Effector memory CD8-positive, alpha-beta T cell (primary cell): ENCODE measurements around the gene PPP2R3C.

Experiments used
- ATAC-seq: fragments of 150-1000 bp; cut with Tn5 transposase; replicated peaks from 2 replicates; pipeline ENCODE4 v1.10.0; 2021; ENCODE audit warnings: mild to moderate bottlenecking, moderate library complexity
- DNase-seq, 3 experiments: peaks; one replicate each; pipeline ENCODE4 v3.0.0; 2021
- H3K27ac Mint-ChIP-seq, 2 donors: one replicate each; pipeline ENCODE4 v1.8.0; 2022; ENCODE audit warnings: mild to moderate bottlenecking in 2 of 2, mixed read lengths in 2 of 2, moderate library complexity in 2 of 2
- H3K27me3 Mint-ChIP-seq, 2 donors: one replicate each; pipeline ENCODE4 v1.8.0; 2022; ENCODE audit warnings: mixed read lengths in 2 of 2
- H3K36me3 Mint-ChIP-seq: one replicate; pipeline ENCODE4 v1.8.0; 2022; ENCODE audit warnings: mild to moderate bottlenecking, moderate library complexity, mixed read lengths; ENCODE audit not compliant: insufficient read depth
- H3K4me1 Mint-ChIP-seq, 2 donors: one replicate each; pipeline ENCODE4 v1.8.0; 2022; ENCODE audit warnings: low read depth in 2 of 2, mixed read lengths in 2 of 2
- H3K4me3 Mint-ChIP-seq, 2 donors: one replicate each; pipeline ENCODE4 v1.8.0; 2022; ENCODE audit warnings: mild to moderate bottlenecking in 2 of 2, mixed read lengths in 2 of 2, moderate library complexity in 2 of 2
- H3K9me3 Mint-ChIP-seq, 2 donors: one replicate each; pipeline ENCODE4 v1.8.0; 2022; ENCODE audit warnings: mixed read lengths in 2 of 2

Gene PPP2R3C

DNA sequence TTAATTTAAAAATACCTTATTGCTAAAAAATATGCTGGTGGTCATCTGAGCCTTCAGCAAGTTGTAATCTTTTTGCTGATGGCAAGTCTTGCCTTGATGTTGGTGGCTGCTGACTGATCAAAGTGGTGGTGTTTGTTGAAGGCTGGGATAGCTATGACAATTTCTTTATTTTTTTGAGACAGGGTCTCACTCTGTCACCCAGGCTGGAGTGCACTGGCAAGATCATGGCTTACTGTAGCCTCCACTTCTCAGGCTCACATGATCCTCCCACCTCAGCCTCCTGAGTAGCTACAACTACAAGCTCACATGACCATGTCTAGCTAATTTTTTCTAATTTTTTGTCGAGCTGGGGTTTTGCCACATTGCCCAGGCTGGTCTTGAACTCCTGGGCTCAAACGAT, 25.4 kb upstream of the PPP2R3C start:
- ATAC-seq: no peak
- no peaks in the 10 kb centered on the region for H3K9me3 Mint-ChIP-seq
- H3K36me3 Mint-ChIP-seq: peaks cover 7% of the 10 kb centered on the region

DNA sequence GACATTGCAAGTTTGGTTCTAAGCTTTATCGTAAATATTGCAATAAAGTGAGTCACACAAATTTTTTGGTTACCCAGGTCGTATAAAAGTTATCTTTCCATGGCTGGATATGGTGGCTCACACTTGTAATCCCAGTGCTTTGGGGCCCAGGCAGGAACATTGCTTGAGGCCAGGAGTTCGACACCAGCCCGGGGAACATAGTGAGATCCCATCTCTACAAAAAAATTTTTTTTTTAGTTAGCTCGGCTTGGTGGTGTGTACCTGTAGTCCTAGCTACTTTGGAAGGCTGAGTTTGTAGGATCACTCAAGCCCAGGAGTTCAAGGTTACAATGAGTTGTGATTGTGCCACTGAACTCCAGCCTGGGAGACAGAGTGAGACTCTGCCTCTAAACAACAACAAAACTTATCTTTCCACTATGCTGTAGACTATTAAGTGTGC, 24.9 kb upstream of the PPP2R3C start:
- H3K4me1 Mint-ChIP-seq: peaks cover 1 to 18% of the 10 kb centered on the region in 2 donors
- H3K27ac Mint-ChIP-seq: no peak overlapping the region
- ATAC-seq: no peak
- H3K27me3 Mint-ChIP-seq: no peaks in the 10 kb centered on the region
- H3K9me3 Mint-ChIP-seq: no peaks in the 10 kb centered on the region
- no peak for DNase-seq
- no peak overlapping the region for H3K4me3 Mint-ChIP-seq
- peaks cover 6% of the 10 kb centered on the region for H3K36me3 Mint-ChIP-seq

More for the DNA sequence above, 25.4 kb upstream of the PPP2R3C start:
- DNase-seq: no peak
- Mint-ChIP-seq H3K4me1 (peaks cover 1 to 18% of the 10 kb centered on the region in 2 donors), H3K27me3 (no peaks in the 10 kb centered on the region), H3K27ac (no peak overlapping the region), H3K4me3 (no peak overlapping the region)

DNA sequence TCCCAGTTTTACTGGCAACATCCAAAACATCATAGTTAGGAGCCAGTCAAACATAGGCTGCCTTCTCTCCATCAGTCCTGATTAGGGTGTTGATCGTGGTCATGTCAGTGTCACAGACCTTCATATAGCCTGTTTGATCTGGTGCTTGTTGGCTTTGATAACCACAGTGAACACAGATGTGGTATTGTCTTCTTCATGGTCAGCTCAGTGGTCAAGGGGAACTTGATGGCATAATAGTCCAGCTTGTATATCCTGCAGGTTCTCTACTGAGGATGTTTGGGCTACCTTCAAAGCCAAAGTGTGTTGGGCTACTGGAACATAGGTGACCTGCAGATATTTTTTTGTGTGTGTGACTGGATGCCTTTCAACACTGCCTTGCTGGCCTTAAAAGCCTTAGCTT, 22.2 kb upstream of the PPP2R3C start:
- DNase-seq (no peak), ATAC-seq (no peak)
- H3K36me3 Mint-ChIP-seq: peaks cover 9% of the 10 kb centered on the region
- H3K4me3 Mint-ChIP-seq: no peak overlapping the region
- H3K9me3 Mint-ChIP-seq: no peaks in the 10 kb centered on the region
- no peak overlapping the region for H3K27ac Mint-ChIP-seq
- peaks cover 0 to 6% of the 10 kb centered on the region in 2 donors for H3K4me1 Mint-ChIP-seq
- no peaks in the 10 kb centered on the region for H3K27me3 Mint-ChIP-seq

DNA sequence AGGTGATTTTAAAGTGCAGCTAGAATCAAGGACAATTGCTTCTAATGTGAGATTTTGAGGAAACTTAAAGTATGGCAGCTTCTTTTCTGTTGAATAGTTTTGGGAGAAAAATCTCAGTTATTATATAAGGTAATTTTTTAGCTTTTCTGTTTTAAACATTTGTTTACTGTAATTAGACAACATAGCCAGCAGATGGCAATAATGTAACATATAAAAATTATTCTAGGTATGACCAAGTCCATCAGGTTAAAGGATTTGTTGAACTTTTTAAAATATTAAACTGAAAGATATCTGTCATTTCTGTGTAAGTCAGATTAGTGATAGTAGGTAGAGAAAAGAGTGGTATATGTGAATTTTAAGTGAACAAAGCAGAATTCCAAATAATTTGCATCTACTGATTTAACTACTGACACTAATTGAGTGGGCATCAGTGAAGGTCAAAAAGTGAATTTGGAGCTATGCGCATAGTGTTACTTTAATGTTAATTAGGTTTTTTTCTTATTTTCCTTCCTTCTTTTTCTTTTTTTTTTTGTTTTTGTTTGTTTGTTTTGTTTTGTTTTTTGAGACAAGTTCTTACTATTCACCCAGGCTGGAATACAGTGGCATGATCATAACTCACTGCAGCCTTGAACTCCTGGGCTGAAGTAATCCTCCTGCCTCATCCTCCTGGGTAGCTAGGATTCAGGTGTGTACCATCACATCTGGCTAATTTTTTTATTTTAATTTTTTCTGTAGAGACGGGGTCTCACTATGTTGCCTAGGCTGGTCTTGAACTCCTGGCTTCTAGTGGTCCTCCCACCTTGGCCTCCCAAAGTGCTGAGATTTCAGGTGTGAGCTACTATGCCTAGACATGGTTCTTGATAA, 19.2 kb upstream of the PPP2R3C start:
- peak overlapping the region in 1 of 2 donors; percentile 44 for H3K27ac Mint-ChIP-seq
- no peak for DNase-seq

DNA sequence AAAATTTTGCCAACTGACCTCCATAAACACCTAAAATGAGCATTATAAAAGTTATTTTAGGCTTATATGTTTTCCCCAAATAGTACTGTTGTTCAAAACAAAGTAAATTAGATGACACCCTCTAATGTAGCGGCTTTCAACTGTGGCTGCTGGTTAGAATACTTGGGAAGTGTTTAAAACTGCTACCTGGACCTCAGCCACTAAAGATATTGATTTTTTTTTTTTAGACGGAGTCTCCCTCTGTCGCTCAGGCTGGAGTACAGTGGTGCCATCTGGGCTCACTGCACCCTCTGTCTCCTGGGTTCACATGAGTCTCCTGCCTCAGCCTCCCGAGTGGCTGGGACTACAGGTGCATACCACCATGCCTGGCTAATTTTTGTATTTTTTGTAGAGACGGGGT, 16.8 kb upstream of the PPP2R3C start:
- Mint-ChIP-seq H3K27me3 (no peaks in the 10 kb centered on the region), H3K9me3 (no peaks in the 10 kb centered on the region), H3K4me1 (peaks cover 5 to 9% of the 10 kb centered on the region in 2 donors), H3K27ac (peak overlapping the region in 1 of 2 donors; percentile 15), H3K4me3 (no peak overlapping the region), H3K36me3 (peaks cover 9% of the 10 kb centered on the region)
- ATAC-seq (no peak), DNase-seq (no peak)

More for the DNA sequence above, 19.2 kb upstream of the PPP2R3C start:
- no peaks in the 10 kb centered on the region for H3K27me3 Mint-ChIP-seq
- peaks cover 2 to 3% of the 10 kb centered on the region in 2 donors for H3K4me1 Mint-ChIP-seq
- H3K9me3 Mint-ChIP-seq: no peaks in the 10 kb centered on the region
- H3K4me3 Mint-ChIP-seq: no peak overlapping the region
- peak; percentile 51 for ATAC-seq
- peaks cover 11% of the 10 kb centered on the region for H3K36me3 Mint-ChIP-seq

DNA sequence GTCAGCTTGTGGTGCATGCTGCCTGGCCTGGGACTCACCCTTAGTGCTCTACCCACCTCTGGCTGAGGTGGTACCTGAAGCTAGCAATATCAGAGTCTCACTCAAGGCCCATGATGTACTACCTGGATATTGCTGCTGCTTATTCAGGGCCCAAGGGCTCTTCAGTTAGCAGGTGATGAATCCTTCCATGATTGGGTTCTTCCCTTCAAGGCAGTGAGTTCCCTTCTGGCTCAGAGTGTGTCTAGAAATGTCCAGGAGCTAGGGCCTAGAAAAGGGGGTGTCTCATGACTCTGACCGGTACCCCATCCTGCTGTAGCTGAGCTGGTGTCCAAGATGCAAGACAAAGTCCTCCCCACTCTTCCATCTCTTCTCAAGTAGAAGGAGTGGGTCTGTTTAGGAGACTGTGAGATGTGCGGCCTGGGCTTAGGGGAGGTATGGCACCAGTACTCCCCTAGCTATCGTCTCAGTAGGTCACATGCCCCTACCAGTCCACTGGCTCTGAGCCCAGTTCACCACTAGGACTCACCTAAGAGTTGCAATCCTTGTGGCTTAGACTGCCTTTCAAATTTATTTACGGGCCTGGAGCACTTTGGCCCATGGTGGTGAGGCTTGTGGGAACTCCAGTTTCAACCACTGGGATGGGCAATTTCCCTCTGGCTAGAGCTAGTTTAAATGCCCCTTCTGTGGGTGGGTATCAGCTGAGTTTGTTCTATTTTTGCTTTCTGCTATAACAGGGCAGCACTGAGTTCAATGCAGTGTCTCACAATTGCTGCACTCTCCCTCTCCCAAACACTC, 12.7 kb upstream of the PPP2R3C start:
- Mint-ChIP-seq H3K36me3 (peaks cover 23% of the 10 kb centered on the region), H3K27me3 (no peaks in the 10 kb centered on the region), H3K9me3 (no peaks in the 10 kb centered on the region), H3K27ac (peak overlapping the region; percentile 38 to 68), H3K4me3 (no peak overlapping the region), H3K4me1 (peaks cover 9 to 11% of the 10 kb centered on the region in 2 donors)
- no peak for ATAC-seq
- no peak for DNase-seq

DNA sequence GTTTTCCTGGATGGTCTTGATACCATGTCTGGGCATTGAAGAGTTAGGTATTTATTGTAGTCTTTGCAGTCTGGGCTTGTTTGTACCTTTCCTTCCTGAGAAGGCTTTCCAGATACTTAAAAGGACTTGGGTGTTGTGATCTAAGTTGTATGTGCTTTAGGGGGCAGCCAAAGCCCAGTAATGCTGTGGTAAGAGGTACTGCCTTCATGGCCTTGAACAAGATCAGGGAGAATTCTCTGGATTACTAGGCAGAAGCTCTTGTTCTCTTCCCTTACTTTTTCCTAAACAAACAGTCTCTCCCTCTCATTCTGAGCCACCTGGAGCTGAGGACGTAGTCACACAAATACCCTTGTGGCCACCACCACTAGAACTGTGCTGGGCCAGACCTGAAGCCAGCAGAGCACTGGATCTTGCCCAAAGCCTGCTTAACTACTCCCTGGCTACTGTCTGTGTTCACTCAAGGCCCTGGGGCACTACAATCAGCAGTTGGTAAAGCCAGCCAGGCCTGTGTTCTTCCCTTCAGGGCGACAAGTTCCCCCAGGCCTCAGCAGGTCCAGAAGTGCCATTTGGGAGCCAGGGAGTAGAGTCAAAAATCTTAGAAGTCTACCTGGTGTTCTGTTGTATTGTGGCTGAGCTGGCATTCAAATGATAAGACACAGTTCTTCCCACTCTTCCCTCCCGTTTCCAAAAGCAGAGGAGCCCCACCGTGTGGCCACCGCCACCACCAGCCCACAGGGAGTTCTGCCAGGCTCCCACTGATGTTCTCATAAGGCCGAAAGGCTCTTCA, 11.9 kb upstream of the PPP2R3C start:
- no peak for DNase-seq
- peaks cover 9 to 17% of the 10 kb centered on the region in 2 donors for H3K4me1 Mint-ChIP-seq
- peaks cover 30% of the 10 kb centered on the region for H3K36me3 Mint-ChIP-seq
- ATAC-seq: no peak
- no peaks in the 10 kb centered on the region for H3K27me3 Mint-ChIP-seq
- H3K4me3 Mint-ChIP-seq: no peak overlapping the region
- no peaks in the 10 kb centered on the region for H3K9me3 Mint-ChIP-seq
- H3K27ac Mint-ChIP-seq: peak overlapping the region; percentile 62 to 68

DNA sequence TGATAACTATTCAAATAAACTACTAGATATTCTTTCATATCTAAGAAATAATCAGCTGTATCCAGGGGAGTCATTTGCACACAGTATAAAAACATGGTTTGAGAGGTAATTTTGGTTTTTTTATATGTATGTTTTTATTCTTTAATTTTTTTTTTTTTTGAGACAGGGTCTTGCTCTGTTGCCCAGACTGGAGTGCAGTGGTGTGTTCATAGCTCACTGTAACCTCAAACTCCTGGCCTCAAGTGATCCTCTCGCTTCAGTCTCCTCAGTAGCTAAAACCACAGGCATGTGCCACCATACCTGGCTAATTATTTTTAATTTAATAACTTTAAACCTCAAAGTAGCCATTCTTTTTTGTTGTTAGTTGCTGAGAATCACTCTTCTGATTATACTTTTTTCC, 2.3 kb upstream of the PPP2R3C start:
- H3K9me3 Mint-ChIP-seq: no peaks in the 10 kb centered on the region
- peaks cover 44% of the 10 kb centered on the region for H3K36me3 Mint-ChIP-seq
- no peak for ATAC-seq
- H3K4me1 Mint-ChIP-seq: peaks cover 41 to 64% of the 10 kb centered on the region in 2 donors
- peak overlapping the region; percentile 94 to 98 for H3K4me3 Mint-ChIP-seq
- H3K27me3 Mint-ChIP-seq: no peaks in the 10 kb centered on the region
- DNase-seq: no peak
- peak overlapping the region; percentile 99 to 100 for H3K27ac Mint-ChIP-seq

DNA sequence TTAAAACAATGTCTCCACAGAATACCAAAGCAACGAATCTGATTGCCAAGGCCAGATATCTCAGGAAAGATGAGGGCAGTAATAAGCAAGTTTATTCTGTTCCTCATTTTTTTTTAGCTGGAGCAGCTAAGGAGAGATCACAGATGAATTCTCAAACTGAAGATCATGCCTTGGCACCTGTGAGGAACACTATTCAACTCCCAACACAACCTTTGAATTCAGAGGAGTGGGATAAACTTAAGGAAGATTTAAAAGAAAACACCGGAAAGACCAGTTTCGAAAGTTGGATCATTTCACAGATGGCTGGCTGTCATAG, 1.6 kb upstream of the PPP2R3C start:
- H3K4me1 Mint-ChIP-seq: peaks cover 39 to 58% of the 10 kb centered on the region in 2 donors
- ATAC-seq (no peak), DNase-seq (no peak)
- peaks cover 43% of the 10 kb centered on the region for H3K36me3 Mint-ChIP-seq
- H3K9me3 Mint-ChIP-seq: no peaks in the 10 kb centered on the region
- peak overlapping the region; percentile 94 to 98 for H3K4me3 Mint-ChIP-seq
- H3K27me3 Mint-ChIP-seq: no peaks in the 10 kb centered on the region
- peak overlapping the region; percentile 99 to 100 for H3K27ac Mint-ChIP-seq

DNA sequence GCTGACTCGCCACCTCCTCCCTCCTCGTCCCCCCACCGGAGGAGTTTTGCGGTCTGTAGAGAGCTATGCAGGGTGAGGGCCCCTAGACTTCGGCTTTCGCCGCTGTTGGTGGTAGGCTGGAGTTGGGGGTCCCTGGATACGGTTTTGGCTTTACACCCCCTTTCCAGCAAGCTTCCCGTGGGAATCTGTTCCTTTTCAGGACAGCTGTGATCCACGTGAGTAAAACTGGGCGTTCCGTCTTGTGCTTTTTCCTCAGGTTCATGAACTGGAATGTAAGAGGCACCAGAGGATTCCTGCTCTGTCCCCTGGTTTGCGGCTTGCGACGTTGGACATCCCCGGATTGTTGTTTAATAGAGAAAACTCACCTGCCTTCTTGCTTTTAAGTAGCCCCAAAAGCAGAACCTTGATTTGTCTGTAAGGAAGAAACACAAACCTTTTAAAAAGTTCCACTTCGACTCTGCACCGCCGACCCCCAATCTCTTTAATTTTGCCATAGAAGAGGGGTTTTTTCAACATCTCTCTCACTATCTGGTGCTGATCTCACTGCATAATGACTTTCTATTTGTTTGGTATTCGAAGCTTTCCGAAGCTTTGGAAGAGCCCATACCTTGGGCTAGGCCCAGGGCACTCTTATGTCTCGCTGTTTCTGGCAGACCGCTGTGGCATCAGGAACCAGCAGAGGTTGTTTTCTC, 1.1 kb upstream of the PPP2R3C start:
- Mint-ChIP-seq H3K9me3 (no peaks in the 10 kb centered on the region), H3K4me3 (peak overlapping the region; percentile 94 to 98), H3K36me3 (peaks cover 44% of the 10 kb centered on the region), H3K27me3 (no peaks in the 10 kb centered on the region), H3K4me1 (peaks cover 36 to 57% of the 10 kb centered on the region in 2 donors), H3K27ac (peak overlapping the region; percentile 99 to 100)
- DNase-seq (no peak), ATAC-seq (no peak)

DNA sequence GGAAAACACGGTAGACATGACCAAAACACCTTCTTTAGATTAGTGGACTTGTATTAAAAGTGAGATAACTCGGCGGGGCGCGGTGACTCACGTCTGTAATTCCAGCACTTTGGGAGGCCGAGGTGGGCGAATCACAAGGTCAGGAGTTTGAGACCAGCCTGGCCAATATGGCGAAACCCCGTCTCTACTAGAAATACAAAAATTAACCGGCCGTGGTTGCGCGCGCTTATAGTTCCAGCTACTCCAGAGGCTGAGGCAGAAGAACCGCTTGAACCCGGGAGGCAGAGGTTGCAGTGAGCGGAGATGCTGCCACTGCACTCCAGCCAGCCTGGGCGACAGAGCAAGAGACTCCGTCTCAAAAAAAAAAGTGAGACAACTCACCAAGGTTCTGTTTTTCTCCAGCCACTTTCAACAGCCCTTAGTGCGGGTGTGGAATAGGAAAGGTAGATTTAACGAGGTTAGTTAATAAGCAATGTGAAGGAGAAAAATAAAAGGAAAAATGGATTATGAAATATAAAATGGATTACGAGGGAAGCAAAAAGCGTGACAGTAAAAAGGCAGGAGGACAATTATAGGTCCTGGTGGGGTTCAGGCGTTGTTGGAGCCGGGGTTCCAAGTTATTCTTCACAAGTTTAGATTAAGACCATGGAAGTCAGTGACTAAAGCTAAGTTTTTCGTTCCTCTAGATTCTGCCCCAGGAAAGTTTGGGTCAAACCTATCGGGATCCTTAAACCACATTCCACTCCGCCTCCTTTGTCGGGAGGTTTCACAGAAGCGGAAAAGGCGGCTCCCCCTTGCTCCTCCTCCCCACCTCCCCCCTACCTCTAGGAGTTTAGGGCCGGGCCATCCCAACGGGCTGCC, 534 bp downstream of the PPP2R3C start:
- DNase-seq (peak in 1 of 3 experiments; percentile 4), ATAC-seq (no peak)
- peak overlapping the region; percentile 99 to 100 for H3K27ac Mint-ChIP-seq
- H3K4me3 Mint-ChIP-seq: peak overlapping the region; percentile 94 to 98
- no peaks in the 10 kb centered on the region for H3K9me3 Mint-ChIP-seq
- no peaks in the 10 kb centered on the region for H3K27me3 Mint-ChIP-seq
- peaks cover 53% of the 10 kb centered on the region for H3K36me3 Mint-ChIP-seq
- H3K4me1 Mint-ChIP-seq: peaks cover 45 to 60% of the 10 kb centered on the region in 2 donors

DNA sequence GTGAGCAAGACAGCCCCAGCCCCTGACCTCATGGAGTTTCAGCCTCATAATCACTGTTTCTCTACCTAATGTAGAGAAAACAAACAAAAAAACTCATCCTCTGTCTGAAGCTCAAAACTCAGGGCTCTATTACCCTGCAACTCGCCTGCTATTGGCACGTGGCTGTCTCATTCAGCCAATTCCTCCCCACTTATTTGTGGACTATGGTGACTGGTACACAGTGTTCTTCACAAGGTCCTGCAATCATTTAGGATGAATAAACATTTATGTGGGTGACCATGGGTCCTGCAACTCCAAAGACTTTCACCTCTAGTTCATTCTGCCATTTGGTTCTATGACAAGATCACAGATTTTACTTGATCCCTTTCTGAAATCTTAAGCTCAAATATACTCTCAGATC, 4.7 kb downstream of the PPP2R3C start:
- no peak overlapping the region for H3K4me3 Mint-ChIP-seq
- H3K27ac Mint-ChIP-seq: peak overlapping the region; percentile 45 to 73
- no peaks in the 10 kb centered on the region for H3K27me3 Mint-ChIP-seq
- ATAC-seq (no peak), DNase-seq (no peak)
- peaks cover 83% of the 10 kb centered on the region for H3K36me3 Mint-ChIP-seq
- peaks cover 33 to 43% of the 10 kb centered on the region in 2 donors for H3K4me1 Mint-ChIP-seq
- no peaks in the 10 kb centered on the region for H3K9me3 Mint-ChIP-seq
